Measurements from ENCODE around the gene PRCD.
"Not testable (repeated sequence)": the region's sequence is repeated elsewhere in the genome, so short reads cannot be mapped to it uniquely, and the experiment has no call there.

The PRCD gene

DNA sequence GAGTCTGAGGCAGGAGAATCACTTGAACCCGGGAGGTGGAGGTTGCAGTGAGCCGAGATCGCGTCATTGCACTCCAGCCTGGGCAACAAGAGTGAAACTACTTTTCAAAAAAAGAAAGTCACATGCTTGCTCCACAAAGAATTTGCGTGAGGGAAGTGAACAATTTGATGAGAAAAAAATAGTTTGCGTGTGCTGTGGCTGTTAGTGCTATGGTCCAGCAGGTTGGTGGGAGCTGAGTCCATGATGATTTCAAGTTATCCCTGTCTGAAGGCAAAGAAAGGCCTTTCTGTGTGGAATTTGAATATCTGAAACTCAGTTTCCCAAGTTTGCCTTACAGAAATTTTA, 21.0 kb downstream of the PRCD start:
- no peak for DNase-seq (ENCODE audit: low read depth)
- no peak overlapping the region for H3K4me3 ChIP-seq (replicated peaks; ENCODE audit: low read depth, low read length)
- TF ChIP-seq, protein P1, sequence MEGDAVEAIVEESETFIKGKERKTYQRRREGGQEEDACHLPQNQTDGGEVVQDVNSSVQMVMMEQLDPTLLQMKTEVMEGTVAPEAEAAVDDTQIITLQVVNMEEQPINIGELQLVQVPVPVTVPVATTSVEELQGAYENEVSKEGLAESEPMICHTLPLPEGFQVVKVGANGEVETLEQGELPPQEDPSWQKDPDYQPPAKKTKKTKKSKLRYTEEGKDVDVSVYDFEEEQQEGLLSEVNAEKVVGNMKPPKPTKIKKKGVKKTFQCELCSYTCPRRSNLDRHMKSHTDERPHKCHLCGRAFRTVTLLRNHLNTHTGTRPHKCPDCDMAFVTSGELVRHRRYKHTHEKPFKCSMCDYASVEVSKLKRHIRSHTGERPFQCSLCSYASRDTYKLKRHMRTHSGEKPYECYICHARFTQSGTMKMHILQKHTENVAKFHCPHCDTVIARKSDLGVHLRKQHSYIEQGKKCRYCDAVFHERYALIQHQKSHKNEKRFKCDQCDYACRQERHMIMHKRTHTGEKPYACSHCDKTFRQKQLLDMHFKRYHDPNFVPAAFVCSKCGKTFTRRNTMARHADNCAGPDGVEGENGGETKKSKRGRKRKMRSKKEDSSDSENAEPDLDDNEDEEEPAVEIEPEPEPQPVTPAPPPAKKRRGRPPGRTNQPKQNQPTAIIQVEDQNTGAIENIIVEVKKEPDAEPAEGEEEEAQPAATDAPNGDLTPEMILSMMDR (IDR thresholded peaks at IDR 0.05; ENCODE audit: low read length, missing control alignments): no peak

DNA sequence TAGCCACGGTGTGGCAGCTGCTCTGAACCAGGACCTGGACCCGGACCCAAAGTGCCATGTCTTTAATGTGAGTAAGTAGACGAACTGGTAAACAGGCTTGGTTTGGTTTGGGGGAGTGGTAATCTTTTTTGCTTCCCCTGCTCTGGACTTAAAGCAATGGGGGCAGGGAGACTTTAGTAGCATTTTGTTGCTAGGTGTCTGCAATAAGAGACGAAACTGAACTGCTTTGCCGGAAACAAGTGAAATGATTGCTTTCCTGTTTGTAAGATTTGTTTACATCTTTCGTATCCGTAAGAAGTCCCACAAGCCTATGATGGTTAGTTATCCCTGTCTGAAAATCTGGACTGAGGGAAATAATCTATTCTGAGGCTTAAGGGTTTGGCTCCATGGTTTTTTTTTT, 21.5 kb downstream of the PRCD start:
- DNase-seq (ENCODE audit: low read depth): no peak
- TF ChIP-seq, protein P1 (IDR thresholded peaks at IDR 0.05; ENCODE audit: low read length, missing control alignments): no peak
- H3K4me3 ChIP-seq (replicated peaks; ENCODE audit: low read depth, low read length): no peak overlapping the region

DNA sequence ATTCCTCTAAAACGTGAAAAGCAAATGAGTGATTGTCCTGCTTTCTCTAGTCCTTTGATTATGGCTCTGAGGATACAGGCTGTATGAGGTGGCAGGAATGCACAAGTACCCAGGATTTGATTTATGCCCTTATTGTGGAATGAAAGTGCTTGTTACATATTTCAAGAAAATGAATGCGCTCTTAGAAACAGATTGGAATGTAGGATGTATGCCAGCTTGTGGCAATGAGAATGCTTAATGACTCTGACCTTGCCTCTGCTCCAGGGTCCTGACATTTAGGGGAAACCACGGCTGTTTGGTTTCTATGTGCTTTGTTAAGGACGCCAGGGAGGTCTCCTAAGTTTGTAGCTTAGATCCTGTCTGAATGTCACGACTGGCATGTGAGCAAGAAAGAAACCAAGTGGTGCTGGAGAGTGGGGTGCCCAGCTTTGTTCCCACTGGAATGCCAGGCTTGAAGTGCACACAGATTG, 22.0 kb downstream of the PRCD start:
- TF ChIP-seq, protein P1 (IDR thresholded peaks at IDR 0.05; ENCODE audit: low read length, missing control alignments): no peak
- DNase-seq (ENCODE audit: low read depth): peak; percentile 45
- peak overlapping the region; percentile 5 for H3K4me3 ChIP-seq (replicated peaks; ENCODE audit: low read depth, low read length)

DNA sequence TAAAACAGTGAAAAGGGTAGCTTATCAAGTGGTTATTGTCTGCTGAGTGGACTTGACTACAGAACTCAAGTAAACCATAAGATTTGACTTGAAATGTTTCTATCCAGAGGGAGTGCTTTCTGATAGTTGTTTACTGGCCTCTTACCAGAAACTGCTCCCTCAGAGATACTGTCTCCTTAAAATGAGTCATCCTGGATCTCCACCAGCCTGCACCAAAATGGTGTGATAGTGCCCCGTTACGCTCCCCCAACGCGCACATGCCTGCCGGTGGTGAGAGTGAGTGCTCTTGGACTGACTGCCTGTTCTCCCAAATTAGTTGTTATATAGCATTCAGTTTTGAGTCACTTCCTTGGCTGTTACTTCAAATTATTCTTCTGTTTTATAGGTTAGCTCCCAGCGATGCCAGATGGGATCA, 22.9 kb downstream of the PRCD start:
- TF ChIP-seq, protein P1 (IDR thresholded peaks at IDR 0.05; ENCODE audit: low read length, missing control alignments): no peak
- no peak overlapping the region for H3K4me3 ChIP-seq (replicated peaks; ENCODE audit: low read depth, low read length)
- peak; percentile 87 for DNase-seq (ENCODE audit: low read depth)

DNA sequence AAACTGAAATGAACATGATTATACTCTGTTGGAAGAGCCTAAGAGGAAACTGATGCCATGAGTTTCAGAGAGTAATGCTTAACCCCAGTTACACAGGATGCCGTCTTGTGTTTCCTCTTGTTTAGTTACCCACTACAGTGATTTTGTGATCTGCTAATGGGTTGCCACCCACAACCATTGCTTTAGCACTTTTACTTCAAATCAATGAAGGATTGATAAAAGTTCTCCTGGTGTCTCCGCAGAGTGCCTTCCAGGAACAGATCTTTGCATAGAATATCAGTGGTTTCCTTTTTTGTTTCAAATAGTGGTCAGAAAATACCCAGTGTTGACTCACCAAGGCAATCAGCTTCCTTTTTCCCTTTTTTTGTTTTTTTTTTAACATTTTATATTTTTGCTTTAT, 23.5 kb downstream of the PRCD start:
- DNase-seq (ENCODE audit: low read depth); H3K4me3 ChIP-seq (replicated peaks; ENCODE audit: low read depth, low read length): not testable (repeated sequence)

DNA sequence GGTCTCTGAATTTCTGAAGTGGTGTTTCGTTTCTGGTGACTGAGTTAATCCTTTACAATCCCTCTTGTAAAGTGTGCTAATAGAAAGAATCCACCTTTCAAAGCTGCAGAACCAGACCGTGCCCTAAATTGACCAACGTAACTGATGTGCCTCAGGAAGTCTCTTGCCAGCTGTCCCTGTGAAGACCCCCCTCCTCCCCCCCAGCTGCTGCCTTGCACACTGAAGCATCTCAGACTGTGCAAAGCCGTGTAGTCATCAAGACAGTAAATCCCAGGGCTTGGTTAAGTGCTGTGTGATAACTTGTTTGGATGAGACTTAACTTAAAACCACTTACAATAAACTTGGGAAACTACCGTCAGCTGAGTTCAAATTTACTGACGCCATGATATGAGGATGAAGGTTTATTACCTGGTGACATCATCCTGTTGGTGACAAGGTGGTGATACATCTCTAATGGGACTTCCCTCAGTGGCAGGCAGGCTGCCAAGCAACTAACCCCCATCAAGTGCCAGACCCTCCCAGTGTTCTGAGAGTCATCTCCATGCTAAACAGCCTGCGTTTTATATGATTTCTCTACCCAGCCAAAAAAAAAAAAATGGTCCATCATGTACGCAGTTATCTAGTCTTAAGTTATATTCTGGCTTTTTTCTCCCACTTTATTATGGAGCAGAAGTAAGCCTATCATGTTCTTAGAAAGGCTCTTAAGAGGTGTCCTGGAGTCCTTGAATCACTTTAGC, 25.3 kb downstream of the PRCD start:
- DNase-seq (ENCODE audit: low read depth); H3K4me3 ChIP-seq (replicated peaks; ENCODE audit: low read depth, low read length): not testable (repeated sequence)

DNA sequence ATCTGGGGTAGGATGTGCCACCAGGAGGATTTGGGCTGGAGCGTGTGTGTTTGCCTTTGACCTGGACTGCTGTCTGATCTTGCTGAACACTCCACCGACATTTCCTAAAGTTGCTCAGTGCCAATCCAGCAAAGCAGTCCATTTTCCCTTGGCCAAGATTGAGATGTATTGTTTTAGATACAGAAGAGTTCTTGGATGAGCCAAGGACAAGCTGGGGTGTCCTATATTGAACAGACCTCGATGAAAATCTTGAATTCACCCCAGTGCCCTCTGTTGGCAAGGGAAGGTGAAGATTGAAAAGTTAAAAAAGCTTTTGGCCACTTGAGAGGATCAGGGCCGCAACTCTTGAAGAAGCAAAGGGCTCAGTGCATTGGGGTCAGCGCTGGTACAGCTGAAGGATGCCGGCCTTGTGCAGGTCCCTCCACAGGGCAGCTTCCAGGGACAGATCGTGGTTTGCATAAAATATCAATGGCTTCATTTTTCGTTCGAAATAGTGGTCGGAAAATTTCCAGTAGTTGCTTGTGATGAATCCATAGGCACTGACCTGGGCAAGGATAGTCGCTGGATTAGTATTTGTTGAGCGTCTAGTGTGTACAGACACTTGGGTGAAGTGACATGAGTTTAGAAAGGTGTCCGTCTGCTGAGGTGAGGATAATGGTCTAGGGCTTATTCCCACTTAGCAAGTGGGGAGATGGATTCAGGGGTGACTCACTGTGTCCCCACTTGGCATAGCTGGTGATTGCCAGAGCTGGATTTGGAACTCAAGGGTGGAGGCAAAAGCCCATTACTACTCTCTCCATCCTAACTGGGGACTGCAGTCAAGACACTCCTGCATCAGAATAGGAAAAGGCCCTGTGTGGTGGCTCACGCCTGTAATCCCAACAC, 26.1 kb downstream of the PRCD start:
- DNase-seq (ENCODE audit: low read depth): no peak
- H3K4me3 ChIP-seq (replicated peaks; ENCODE audit: low read depth, low read length): no peak overlapping the region
- TF ChIP-seq, protein P1 (IDR thresholded peaks at IDR 0.05; ENCODE audit: low read length, missing control alignments): no peak

DNA sequence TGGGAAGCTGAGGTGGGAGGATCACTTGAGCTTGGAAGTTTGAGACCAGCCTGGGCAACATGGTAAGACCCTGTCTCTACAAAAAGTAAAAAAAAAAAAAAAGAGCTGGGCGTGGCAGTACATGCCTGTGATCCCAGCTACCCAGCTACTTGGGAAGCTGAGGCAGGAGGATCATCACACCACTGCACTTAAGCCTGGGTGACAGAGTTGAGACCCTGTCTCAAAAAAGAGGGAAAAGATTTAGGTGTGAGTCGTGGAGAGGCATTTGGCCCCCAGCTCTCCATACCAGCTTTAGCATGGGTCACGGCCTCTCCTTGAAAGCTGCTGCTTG, 26.7 kb downstream of the PRCD start:
- no peak for DNase-seq (ENCODE audit: low read depth)

More for the DNA sequence above, 26.7 kb downstream of the PRCD start:
- no peak overlapping the region for H3K4me3 ChIP-seq (replicated peaks; ENCODE audit: low read depth, low read length)
- TF ChIP-seq, protein P1 (IDR thresholded peaks at IDR 0.05; ENCODE audit: low read length, missing control alignments): no peak

Data from fibroblast of pulmonary artery (primary cell).